ENCODE results near the gene DYNC1H1. TPM values are rescaled to one million over a fixed set of nuclear protein-coding genes. Genes with fewer than 3 reads are reported as not detected.

DYNC1H1 gene
- total RNA-seq, 2 donors from 2014 or later: 345 to 359 TPM

- no peak overlapping the region for H3K27ac ChIP-seq
- H3K9me3 ChIP-seq: no peaks in the 10 kb centered on the region
- H3K9ac ChIP-seq (ENCODE audit: low read depth in 2 of 2, low read length in 2 of 2): no peak overlapping the region
- intact Hi-C loops (cut with DNase I): no loop called here
- H3K27me3 ChIP-seq: no peaks in the 10 kb centered on the region
- no peaks in the 10 kb centered on the region for H3K4me1 ChIP-seq
- peaks cover 58% of the 10 kb centered on the region for H3K36me3 ChIP-seq
- no peak for DNase-seq
- no peak for TF ChIP-seq CTCF (IDR thresholded peaks at IDR 0.05)
- no peak overlapping the region for H3K4me3 ChIP-seq
Observed at GRCh38 chr14:102013669-102014200, 49.4 kb downstream of the DYNC1H1 start.

- Histone ChIP-seq H3K36me3 (peaks cover 48% of the 10 kb centered on the region), H3K4me3 (no peak overlapping the region), H3K27ac (no peak overlapping the region), H3K4me1 (no peaks in the 10 kb centered on the region), H3K27me3 (no peaks in the 10 kb centered on the region), H3K9ac (ENCODE audit: low read depth in 2 of 2, low read length in 2 of 2) (no peak overlapping the region), H3K9me3 (no peaks in the 10 kb centered on the region)
- no peak for TF ChIP-seq CTCF (IDR thresholded peaks at IDR 0.05)
- no peak for DNase-seq
- intact Hi-C loops (cut with DNase I): no loop called here
Observed at GRCh38 chr14:102015045-102015685, 50.8 kb downstream of the DYNC1H1 start.

GRCh38 chr14:102015771-102016170 is 51.4 kb downstream of the DYNC1H1 start:
- peaks cover 42% of the 10 kb centered on the region for H3K36me3 ChIP-seq
- H3K27ac ChIP-seq: no peak overlapping the region
- no peaks in the 10 kb centered on the region for H3K27me3 ChIP-seq
- no peaks in the 10 kb centered on the region for H3K9me3 ChIP-seq
- no peaks in the 10 kb centered on the region for H3K4me1 ChIP-seq
- no peak overlapping the region for H3K9ac ChIP-seq (ENCODE audit: low read depth in 2 of 2, low read length in 2 of 2)
- intact Hi-C loops (cut with DNase I): no loop called here
- H3K4me3 ChIP-seq: no peak overlapping the region
- DNase-seq: no peak
- TF ChIP-seq CTCF (IDR thresholded peaks at IDR 0.05): no peak

GRCh38 chr14:102016420-102017090 is 52.2 kb downstream of the DYNC1H1 start:
- intact Hi-C loops (cut with DNase I): no loop called here
- H3K4me3 ChIP-seq: no peak overlapping the region
- no peak overlapping the region for H3K9ac ChIP-seq (ENCODE audit: low read depth in 2 of 2, low read length in 2 of 2)

GRCh38 chr14:102018251-102018650 is 53.9 kb downstream of the DYNC1H1 start:
- intact Hi-C loops (cut with DNase I): no loop called here
- Histone ChIP-seq H3K9ac (ENCODE audit: low read depth in 2 of 2, low read length in 2 of 2) (no peak overlapping the region), H3K4me3 (no peak overlapping the region), H3K27me3 (no peaks in the 10 kb centered on the region), H3K4me1 (no peaks in the 10 kb centered on the region), H3K36me3 (peaks cover 41% of the 10 kb centered on the region), H3K9me3 (no peaks in the 10 kb centered on the region), H3K27ac (no peak overlapping the region)
- TF ChIP-seq CTCF (IDR thresholded peaks at IDR 0.05): no peak
- DNase-seq: no peak

More at GRCh38 chr14:102016420-102017090, 52.2 kb downstream of the DYNC1H1 start:
- no peak for DNase-seq
- H3K36me3 ChIP-seq: peaks cover 41% of the 10 kb centered on the region
- H3K27me3 ChIP-seq: no peaks in the 10 kb centered on the region
- H3K9me3 ChIP-seq: no peaks in the 10 kb centered on the region
- no peak overlapping the region for H3K27ac ChIP-seq
- no peak for TF ChIP-seq CTCF (IDR thresholded peaks at IDR 0.05)
- H3K4me1 ChIP-seq: no peaks in the 10 kb centered on the region
